ENCODE data around the gene RFTN1. TPM values are rescaled to one million over a fixed set of nuclear protein-coding genes. Genes with fewer than 3 reads are reported as not detected.

The RFTN1 gene
- total RNA-seq, 1 donor from 2014 or later, result 84.1 TPM

- Mint-ChIP-seq H3K27me3 (ENCODE audit: unreplicated experiment) (no peaks in the 10 kb centered on the region), H3K4me3 (ENCODE audit: unreplicated experiment) (no peak overlapping the region), H3K4me1 (ENCODE audit: unreplicated experiment) (peaks cover 37% of the 10 kb centered on the region), H3K36me3 (ENCODE audit: unreplicated experiment) (peaks cover 48% of the 10 kb centered on the region), H3K27ac (ENCODE audit: unreplicated experiment) (no peak overlapping the region), H3K9me3 (ENCODE audit: unreplicated experiment) (no peaks in the 10 kb centered on the region)
- DNase-seq (ENCODE audit: extremely low spot score, unreplicated experiment), result no peak
- no peak for TF ChIP-seq CTCF (IDR thresholded peaks at IDR 0.05)
These were observed 166.0 kb downstream of the RFTN1 start for GRCh38 chr3:16347548-16347947.

- no peaks in the 10 kb centered on the region for H3K9me3 Mint-ChIP-seq (ENCODE audit: unreplicated experiment)
These were observed 167.0 kb downstream of the RFTN1 start for GRCh38 chr3:16346413-16347081.

GRCh38 chr3:16343101-16343500, 170.4 kb downstream of the RFTN1 start:
- Mint-ChIP-seq H3K4me3 (ENCODE audit: unreplicated experiment) (no peak overlapping the region), H3K9me3 (ENCODE audit: unreplicated experiment) (no peaks in the 10 kb centered on the region), H3K27me3 (ENCODE audit: unreplicated experiment) (no peaks in the 10 kb centered on the region), H3K4me1 (ENCODE audit: unreplicated experiment) (peaks cover 10% of the 10 kb centered on the region), H3K36me3 (ENCODE audit: unreplicated experiment) (peaks cover 33% of the 10 kb centered on the region), H3K27ac (ENCODE audit: unreplicated experiment) (no peak overlapping the region)
- TF ChIP-seq CTCF (IDR thresholded peaks at IDR 0.05), result no peak
- DNase-seq (ENCODE audit: extremely low spot score, unreplicated experiment), result no peak

More at GRCh38 chr3:16346413-16347081, 167.0 kb downstream of the RFTN1 start:
- Mint-ChIP-seq H3K27ac (ENCODE audit: unreplicated experiment) (no peak overlapping the region), H3K27me3 (ENCODE audit: unreplicated experiment) (no peaks in the 10 kb centered on the region), H3K36me3 (ENCODE audit: unreplicated experiment) (peaks cover 48% of the 10 kb centered on the region), H3K4me3 (ENCODE audit: unreplicated experiment) (no peak overlapping the region), H3K4me1 (ENCODE audit: unreplicated experiment) (peaks cover 28% of the 10 kb centered on the region)
- no peak for DNase-seq (ENCODE audit: extremely low spot score, unreplicated experiment)
- TF ChIP-seq CTCF (IDR thresholded peaks at IDR 0.05), result no peak

- H3K27ac Mint-ChIP-seq (ENCODE audit: unreplicated experiment), result no peak overlapping the region
- H3K4me3 Mint-ChIP-seq (ENCODE audit: unreplicated experiment), result no peak overlapping the region
- H3K27me3 Mint-ChIP-seq (ENCODE audit: unreplicated experiment), result no peaks in the 10 kb centered on the region
- H3K4me1 Mint-ChIP-seq (ENCODE audit: unreplicated experiment), result peaks cover 15% of the 10 kb centered on the region
- no peak for TF ChIP-seq CTCF (IDR thresholded peaks at IDR 0.05)
- DNase-seq (ENCODE audit: extremely low spot score, unreplicated experiment), result no peak
- peaks cover 33% of the 10 kb centered on the region for H3K36me3 Mint-ChIP-seq (ENCODE audit: unreplicated experiment)
- peaks cover 6% of the 10 kb centered on the region for H3K9me3 Mint-ChIP-seq (ENCODE audit: unreplicated experiment)
These were observed 174.5 kb downstream of the RFTN1 start for GRCh38 chr3:16338999-16339398.

DNA sequence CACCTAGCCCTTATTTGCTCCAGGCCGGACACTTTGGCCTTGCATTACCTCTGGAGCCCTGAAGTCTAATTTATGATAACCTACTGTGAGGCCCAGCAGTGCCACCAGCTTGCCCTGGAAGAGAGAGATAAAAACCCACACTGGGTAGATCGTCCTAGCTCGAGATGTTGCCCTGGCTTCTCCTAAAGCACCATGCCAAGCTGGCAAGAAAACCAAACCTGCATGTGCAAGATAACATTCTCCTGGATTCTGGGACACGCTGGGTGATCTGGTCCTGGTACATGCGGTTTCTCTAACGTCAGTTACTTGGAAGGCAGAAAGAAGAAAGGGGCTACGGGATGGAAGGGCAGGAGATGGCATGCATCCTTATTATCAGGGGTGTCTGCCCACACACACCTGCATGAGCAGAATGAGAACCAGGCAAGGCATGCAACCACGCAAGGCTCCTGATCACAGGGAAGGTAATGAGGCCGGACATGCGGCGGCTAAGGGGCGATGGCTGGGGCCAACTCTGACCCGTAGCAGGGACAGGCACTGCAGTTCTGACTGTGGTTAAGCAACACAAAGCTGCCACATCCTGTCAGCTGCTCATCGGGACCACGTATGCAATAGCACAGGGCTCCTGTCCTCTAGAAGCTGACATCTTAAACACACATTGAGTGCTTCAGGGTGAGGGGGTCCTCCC, 175.5 kb downstream of the RFTN1 start:
- Mint-ChIP-seq H3K27ac (ENCODE audit: unreplicated experiment) (peak overlapping the region; percentile 19), H3K9me3 (ENCODE audit: unreplicated experiment) (peaks cover 6% of the 10 kb centered on the region), H3K4me1 (ENCODE audit: unreplicated experiment) (peaks cover 23% of the 10 kb centered on the region), H3K4me3 (ENCODE audit: unreplicated experiment) (no peak overlapping the region), H3K27me3 (ENCODE audit: unreplicated experiment) (no peaks in the 10 kb centered on the region), H3K36me3 (ENCODE audit: unreplicated experiment) (peaks cover 26% of the 10 kb centered on the region)
- TF ChIP-seq CTCF (IDR thresholded peaks at IDR 0.05), result no peak
- DNase-seq (ENCODE audit: extremely low spot score, unreplicated experiment), result no peak

Data from osteocyte (in vitro differentiated cells).